Endothelial cell of umbilical vein (primary cell): Measurements from ENCODE around the gene MPV17.

Source experiments
- EZH2 ChIP-seq: IDR thresholded peaks from 2 replicates; pipeline ENCODE4 v1.6.1; 2012; ENCODE audit warnings: borderline replicate concordance, low read depth, mild to moderate bottlenecking, moderate library complexity, low read length, inconsistent platforms; ENCODE audit not compliant: severe bottlenecking
- FOS ChIP-seq: IDR thresholded peaks from 2 replicates; pipeline ENCODE4 v1.6.1; 2011; ENCODE audit warnings: mild to moderate bottlenecking, low read length, moderate library complexity, borderline replicate concordance; ENCODE audit not compliant: insufficient read depth
- GATA2 ChIP-seq: IDR thresholded peaks from 2 replicates; pipeline ENCODE4 v1.7.0; 2011; ENCODE audit warnings: low read depth, mild to moderate bottlenecking, moderate library complexity, mixed read lengths, low read length; ENCODE audit not compliant: insufficient read length, insufficient read depth
- JUN ChIP-seq: IDR thresholded peaks from 2 replicates; pipeline ENCODE4 v1.6.1; 2011; ENCODE audit warnings: borderline replicate concordance, low read depth; ENCODE audit not compliant: insufficient read length, insufficient read depth
- MYC ChIP-seq: IDR thresholded peaks from one replicate; pipeline ENCODE4 v1.6.1; 2011; ENCODE audit warnings: mild to moderate bottlenecking, low read depth, low read length
- POLR2A ChIP-seq: IDR thresholded peaks from 2 replicates; pipeline ENCODE4 v1.6.1; 2012; ENCODE audit warnings: low read depth, mild to moderate bottlenecking, control low read depth, low read length
- POLR2AphosphoS5 ChIP-seq: IDR thresholded peaks from 2 replicates; pipeline ENCODE4 v1.6.1; 2012; ENCODE audit warnings: low read depth, mild to moderate bottlenecking, control low read depth, low read length, moderate library complexity; ENCODE audit not compliant: insufficient read depth
- TF ChIP-seq, protein P1 (sequence below), 2 donors: IDR thresholded peaks; 1 replicate in 1 of 2; 2 replicates in 1 of 2; pipeline ENCODE4 v1.5.1; 2011; ENCODE audit warnings: low read length in 2 of 2, mild to moderate bottlenecking in 2 of 2, moderate library complexity in 2 of 2, control low read depth in 1 of 2, inconsistent platforms in 1 of 2, low read depth in 1 of 2; ENCODE audit not compliant: insufficient read depth in 1 of 2; ENCODE audit errors: extremely low read depth in 1 of 2
- TF ChIP-seq, protein P2 (sequence below): IDR thresholded peaks from 2 replicates; pipeline ENCODE4 v1.6.1; 2011; ENCODE audit not compliant: insufficient read depth, insufficient read length

DNA sequence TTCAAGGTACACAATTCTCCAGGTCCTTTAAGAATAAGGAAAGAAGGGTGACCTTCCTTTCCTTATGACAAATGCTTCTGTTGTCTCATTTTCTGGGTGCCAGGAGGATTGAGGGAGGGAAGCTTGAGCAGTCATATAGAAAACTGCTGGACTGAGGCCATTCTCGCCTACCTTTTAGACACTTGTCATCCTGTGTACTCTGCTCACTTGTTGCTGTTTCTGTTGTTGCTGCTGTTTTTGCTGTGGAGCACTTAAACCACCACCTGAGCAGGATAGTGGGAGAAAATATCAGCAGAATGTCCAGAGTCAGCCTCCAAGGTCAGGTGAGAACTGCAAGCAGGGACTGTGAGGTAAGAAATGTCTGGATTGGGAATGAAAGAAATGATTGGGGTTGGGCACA lies 44.9 kb downstream of the MPV17 start:
- TF ChIP-seq POLR2AphosphoS5 (no peak), POLR2A (no peak), GATA2 (no peak), EZH2 (no peak), JUN (no peak), MYC (no peak), FOS (no peak)
- TF ChIP-seq, protein P1, sequence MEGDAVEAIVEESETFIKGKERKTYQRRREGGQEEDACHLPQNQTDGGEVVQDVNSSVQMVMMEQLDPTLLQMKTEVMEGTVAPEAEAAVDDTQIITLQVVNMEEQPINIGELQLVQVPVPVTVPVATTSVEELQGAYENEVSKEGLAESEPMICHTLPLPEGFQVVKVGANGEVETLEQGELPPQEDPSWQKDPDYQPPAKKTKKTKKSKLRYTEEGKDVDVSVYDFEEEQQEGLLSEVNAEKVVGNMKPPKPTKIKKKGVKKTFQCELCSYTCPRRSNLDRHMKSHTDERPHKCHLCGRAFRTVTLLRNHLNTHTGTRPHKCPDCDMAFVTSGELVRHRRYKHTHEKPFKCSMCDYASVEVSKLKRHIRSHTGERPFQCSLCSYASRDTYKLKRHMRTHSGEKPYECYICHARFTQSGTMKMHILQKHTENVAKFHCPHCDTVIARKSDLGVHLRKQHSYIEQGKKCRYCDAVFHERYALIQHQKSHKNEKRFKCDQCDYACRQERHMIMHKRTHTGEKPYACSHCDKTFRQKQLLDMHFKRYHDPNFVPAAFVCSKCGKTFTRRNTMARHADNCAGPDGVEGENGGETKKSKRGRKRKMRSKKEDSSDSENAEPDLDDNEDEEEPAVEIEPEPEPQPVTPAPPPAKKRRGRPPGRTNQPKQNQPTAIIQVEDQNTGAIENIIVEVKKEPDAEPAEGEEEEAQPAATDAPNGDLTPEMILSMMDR (IDR thresholded peaks at IDR 0.05; ENCODE audit: extremely low read depth in 1 of 2, insufficient read depth in 1 of 2, low read depth in 1 of 2, low read length in 2 of 2): no peak
- TF ChIP-seq, protein P2, sequence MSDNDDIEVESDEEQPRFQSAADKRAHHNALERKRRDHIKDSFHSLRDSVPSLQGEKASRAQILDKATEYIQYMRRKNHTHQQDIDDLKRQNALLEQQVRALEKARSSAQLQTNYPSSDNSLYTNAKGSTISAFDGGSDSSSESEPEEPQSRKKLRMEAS: no peak
